Stimulated activated CD4-positive, alpha-beta T cell treated with anti-CD3 and anti-CD28 coated beads, Interleukin-2, amount 100 ng/mL, for 4 hours (primary cell): ENCODE data around the gene TENT5D.
"Not testable (repeated sequence)": the region's sequence is repeated elsewhere in the genome, so short reads cannot be mapped to it uniquely, and the experiment has no call there.

Experiments used
- DNase-seq: peaks from one replicate; pipeline ENCODE4 v3.0.0-alpha.2; 2020; ENCODE audit warnings: low read depth

Gene TENT5D

DNA sequence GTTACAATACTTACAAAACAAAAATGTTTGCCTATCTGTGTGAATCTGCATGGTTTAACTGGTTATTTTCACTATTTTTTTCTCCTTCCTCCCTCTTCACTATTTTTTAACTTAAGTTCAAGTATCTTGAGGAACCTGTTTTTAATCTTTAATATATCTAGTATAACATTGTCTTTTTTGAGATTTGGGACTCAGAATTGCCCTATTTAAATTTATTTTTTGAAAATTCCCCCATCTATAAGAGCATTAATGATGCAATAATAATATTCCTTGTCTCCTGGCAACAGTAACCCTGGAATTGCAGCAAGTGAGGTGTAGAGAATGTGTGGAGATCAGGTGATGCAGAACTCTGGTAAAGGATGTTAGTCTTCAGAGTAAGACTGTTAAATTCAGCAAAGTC, at the start of gene TENT5D:
TSS of gene TENT5D (plus strand) at position 301 of the 400 bp plus-strand sequence. CDS start 22,093 bp downstream, outside the sequence.
- no peak for DNase-seq

DNA sequence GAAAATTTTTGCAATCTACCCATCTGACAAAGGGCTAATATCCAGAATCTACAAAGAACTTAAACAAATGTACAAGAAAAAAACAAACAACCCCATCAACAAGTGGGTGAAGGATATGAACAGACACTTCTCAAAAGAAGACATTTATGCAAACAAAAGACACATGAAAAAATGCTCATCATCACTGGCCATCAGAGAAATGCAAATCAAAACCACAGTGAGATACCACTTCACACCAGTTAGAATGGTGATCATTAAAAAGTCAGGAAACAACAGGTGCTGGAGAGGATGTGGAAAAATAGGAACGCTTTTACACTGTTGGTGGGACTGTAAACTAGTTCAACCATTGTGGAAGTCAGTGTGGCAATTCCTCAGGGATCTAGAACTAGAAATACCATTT, 34.6 kb upstream of the TENT5D start:
- DNase-seq = not testable (repeated sequence)

DNA sequence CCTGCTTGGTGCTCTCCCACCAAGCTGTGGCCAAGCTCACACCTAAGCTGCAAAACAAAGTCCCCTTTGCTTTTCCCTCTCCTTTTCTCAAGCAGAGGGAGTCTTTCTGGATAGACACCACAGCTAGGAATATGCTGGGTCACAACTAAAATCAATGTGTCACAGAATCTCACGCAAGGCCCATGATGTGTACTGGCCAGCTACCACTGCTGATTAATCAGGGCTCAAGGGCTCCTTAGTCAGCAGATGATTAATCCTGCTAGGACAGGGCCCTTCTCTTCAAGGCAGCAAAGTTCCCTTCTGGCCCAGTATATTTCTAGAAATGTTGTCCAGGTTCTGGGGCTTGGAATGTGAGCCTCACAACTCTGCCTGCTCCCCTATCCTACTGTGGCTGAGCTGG, 32.0 kb upstream of the TENT5D start:
- DNase-seq = no peak

DNA sequence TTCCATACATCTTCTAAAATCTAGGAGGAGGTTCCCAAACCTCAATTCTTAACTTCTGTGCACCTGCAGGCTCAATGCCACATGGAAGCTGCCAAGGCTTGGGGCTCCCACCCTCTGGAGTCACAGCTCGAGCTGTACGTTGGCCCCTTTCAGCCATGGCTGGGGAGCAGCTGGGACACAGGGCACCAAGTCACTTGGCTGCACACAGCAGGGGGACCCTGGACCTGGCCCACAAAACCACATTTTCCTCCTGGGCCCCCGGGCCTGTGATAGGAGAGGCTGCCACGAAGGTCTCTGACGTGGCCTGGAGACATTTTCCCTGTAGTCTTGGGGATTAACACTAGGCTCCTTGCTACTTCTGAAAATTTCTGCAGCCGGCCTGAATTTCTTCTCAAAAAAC, 8.2 kb upstream of the TENT5D start:
- DNase-seq = no peak

DNA sequence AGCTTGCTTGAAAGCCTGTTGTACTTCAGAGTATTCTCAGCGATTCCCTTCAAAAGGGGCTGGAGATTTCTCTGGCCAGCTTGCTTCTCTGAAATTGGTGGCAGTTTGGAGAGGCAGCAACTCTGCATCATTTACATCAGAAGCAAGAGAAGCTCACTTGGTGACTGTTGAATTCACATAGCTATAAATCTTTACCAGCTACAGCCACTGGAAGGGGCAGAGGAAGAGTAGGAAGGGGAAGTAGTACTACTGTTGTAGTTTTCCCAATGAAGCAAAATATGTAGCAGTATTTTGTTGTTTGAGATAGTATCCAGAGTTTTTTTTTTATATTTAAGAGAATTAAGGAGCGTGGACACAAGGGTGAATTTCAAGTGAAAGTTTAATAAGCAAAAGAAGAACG, 2.8 kb downstream of the TENT5D start:
- no peak for DNase-seq

DNA sequence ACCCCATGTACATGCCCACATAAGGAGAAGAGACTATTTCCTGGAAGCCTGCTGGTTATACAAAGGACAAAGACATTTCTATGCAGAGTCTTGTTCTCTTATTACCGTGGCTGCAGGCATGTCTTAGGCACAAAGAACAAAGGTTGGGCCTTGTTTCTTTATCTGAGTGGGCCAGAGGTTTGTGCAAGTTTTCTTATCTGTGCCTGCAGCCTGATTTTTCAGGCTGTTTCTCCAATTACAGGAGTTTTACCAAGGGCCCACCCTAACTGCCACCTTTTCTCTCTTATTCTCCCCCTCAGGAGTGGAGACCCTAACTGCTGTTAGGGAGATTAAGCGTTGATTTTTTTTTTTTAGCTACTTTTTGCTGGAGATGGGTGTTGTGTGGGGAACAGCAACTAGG, 3.5 kb downstream of the TENT5D start:
- DNase-seq = no peak

DNA sequence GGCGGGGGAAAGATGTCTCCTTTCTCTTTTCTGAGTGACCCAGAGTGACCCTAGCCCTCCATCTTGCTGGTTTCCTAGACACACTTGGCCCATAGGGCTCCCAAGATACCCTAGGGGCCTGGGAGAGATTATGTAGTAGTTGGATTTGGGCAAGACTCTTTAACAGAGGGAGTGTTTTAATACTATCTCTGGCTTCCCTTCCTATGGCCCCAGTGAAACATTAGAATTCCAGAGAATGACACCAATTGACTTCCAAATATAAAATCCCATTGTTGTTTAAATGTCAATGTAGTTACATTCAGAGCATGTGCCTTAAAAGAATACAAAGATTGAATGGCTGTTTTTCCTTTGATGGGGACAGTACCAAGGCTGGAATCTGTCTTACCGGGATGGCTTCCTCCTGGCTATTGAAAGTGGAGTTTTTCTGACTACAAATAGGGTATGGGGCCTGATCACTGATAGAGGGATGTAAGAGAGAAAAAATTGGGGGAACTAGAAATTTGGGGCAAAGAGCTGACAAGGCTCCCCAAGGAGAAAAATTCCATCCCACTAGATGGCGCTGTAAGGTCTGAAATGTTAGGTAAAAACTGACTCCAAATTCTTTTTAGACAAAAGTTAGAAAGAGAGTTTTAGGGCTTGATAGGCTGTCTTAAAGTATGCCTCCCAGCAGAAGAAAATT, 10.7 kb downstream of the TENT5D start:
- DNase-seq = no peak

DNA sequence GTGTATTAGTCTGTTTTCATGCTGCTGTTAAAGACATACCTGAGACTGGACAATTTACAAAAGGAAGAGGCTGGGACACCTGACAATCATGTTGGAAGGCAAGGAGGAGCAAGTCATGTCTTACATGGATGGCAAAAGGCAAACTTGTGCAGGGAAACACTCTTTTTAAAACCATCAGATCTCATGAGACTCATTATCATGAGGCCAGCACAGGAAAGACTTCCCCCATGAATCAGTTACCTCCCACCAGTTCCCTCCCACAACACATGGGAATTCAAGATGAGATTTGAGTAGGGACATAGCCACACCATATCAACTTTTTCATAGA, 11.2 kb downstream of the TENT5D start:
- no peak for DNase-seq

DNA sequence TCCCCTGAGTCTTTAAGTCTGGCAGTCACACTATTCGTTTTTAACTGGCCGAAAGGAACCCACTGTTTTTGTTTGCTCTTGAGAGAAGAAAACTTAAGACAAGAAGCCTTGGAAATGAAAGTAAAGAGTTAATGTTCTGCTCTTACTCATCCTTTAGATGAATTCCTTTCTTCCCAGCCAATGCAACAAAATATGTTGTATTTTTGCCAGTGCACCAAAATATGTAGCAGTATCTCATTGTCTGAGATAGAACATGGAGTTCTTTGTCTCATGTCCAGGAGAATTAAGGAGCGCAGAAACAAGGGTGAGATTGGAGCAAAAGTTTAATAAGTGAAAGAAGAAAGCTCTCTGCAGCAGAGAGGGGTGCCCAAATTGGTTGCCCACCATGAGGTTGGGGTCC, 12.2 kb downstream of the TENT5D start:
- DNase-seq = no peak

DNA sequence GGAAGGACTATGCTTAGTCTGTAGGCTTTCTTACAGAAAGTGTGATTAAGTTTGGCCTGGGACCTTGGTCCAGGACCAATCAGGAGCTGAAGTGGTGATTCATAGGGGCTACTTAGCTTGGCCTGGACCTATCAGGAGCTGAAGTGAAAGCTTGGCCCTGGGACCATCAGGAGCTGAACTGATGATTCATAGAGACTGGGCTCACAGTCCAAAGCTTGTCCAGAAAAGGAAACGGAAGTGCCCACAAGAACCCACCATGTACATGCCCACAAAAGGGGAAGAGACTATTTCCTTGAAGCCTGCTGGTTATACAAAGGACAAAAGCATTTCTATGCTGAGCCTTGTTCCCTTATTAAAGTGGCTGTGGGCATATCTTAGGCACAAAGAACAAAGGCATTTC, 12.6 kb downstream of the TENT5D start:
- no peak for DNase-seq

DNA sequence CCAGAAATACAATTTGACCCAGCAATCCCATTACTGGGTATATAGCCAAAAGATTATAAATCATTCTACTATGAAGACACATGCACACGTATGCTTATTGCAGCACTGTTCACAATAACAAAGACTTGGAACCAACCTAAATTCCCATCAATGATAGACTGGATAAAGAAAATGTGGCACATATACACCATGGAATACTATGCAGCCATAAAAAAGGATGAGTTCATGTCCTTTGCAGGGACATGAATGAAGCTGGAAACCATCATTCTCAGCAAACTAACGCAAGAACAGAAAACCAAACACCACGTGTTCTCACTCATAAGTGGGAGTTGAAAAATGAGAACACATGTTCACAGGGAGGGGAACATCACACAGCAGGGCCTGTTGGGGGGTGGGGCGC, 47.9 kb downstream of the TENT5D start:
- not testable (repeated sequence) for DNase-seq

DNA sequence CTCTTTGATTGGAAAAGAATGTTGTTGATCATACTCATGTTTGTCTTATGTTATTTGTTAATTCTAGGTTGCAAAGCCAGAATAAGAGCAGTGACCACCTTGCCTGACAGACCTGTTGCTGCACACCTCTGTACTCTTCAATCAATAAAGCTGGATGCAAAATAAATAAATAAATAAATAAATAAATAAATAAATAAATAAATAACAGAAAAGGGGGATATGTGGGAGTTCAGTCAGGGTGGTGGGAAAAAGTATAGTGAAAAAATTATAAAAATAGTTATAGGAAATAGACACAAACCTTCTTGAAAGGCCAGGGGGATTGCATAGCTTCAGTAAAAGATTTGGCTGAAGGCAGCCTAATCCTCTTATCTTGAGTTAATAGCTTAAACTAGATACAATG, 51.3 kb downstream of the TENT5D start:
- no peak for DNase-seq

DNA sequence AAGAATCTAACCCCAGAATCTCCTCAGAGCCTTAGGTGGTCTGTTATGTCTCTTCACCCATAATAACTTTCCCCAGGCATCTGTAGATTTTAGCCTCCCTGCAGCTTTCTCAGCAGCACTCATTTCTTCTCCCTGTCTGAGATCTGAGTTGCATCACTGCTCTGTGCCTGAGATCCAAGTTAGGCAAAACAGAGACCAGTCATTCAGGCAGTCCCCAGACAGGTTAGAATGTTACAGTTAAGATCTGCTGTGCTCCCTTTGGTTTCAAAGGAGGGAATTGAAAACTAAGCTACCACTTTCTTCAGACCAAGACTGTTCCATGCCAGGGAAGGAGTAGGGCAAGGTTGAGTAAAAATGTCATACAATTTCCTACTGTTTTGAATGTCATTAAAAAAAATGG, 65.3 kb downstream of the TENT5D start:
- DNase-seq = no peak

DNA sequence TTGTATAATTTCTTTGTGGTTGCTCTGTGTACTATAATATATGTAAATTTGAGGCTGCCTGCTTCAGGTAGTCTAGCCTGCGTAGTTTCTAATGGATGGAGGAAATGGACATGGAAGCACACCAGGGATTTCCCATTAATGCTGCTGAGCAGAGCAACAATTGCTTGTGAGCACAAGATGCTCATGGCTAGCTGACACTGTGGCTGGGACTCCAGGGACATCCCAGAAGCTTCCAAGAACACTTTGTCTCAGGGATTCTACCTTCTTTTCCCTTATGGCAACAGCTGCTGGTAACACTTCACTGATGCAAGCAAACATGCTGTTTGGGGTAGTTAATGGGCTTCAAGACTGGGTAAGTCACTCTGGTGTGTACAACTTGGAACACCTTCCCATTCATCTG, 66.1 kb downstream of the TENT5D start:
- DNase-seq = no peak

DNA sequence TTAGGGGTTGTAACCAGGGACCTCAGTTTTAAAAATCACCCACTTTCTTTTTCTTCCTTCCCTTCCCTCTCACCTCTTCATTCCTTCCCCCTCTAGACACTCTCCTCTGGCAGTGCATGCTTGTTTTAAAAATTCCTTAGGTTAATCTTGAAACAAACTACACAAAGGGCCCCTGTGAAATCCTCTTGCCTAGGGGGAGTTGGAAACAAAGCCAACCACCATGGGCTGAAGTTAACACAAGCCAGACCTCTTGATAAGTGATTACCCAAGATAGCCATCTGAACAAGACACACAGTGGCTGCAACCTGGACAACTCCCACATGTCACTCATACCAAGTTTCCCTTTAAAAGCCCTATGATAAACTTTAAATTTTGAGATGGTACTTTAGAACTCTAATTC, 68.9 kb downstream of the TENT5D start:
- DNase-seq = no peak
